ENCODE results near the gene LRP1-AS.

Gene LRP1-AS

DNA sequence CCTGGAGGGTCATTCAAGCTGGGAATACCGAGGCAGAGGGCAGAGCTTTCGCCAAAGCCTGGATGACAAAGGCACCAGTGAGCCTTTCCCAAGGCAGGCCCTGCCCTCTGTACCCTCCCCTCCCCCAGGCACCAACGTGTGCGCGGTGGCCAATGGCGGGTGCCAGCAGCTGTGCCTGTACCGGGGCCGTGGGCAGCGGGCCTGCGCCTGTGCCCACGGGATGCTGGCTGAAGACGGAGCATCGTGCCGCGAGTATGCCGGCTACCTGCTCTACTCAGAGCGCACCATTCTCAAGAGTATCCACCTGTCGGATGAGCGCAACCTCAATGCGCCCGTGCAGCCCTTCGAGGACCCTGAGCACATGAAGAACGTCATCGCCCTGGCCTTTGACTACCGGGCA, 38.0 kb upstream of the LRP1-AS start:
- no peak for TF ChIP-seq POLR2AphosphoS5 (IDR thresholded peaks at IDR 0.05; ENCODE audit: low read depth, low read length)
- no peak for TF ChIP-seq SIN3A (IDR thresholded peaks at IDR 0.05; ENCODE audit: borderline replicate concordance, insufficient read depth, low read length)
- no peak for TF ChIP-seq FOXP2 (optimal IDR thresholded peaks at IDR 0.05; ENCODE audit: borderline replicate concordance, extremely low read depth, extremely low read length, insufficient read depth)
- TF ChIP-seq REST (IDR thresholded peaks at IDR 0.05; ENCODE audit: insufficient read depth in 1 of 2, low read depth in 2 of 2, low read length in 2 of 2), result no peak
- TF ChIP-seq TAF1 (IDR thresholded peaks at IDR 0.05; ENCODE audit: borderline replicate concordance, insufficient read depth, low read length), result no peak

DNA sequence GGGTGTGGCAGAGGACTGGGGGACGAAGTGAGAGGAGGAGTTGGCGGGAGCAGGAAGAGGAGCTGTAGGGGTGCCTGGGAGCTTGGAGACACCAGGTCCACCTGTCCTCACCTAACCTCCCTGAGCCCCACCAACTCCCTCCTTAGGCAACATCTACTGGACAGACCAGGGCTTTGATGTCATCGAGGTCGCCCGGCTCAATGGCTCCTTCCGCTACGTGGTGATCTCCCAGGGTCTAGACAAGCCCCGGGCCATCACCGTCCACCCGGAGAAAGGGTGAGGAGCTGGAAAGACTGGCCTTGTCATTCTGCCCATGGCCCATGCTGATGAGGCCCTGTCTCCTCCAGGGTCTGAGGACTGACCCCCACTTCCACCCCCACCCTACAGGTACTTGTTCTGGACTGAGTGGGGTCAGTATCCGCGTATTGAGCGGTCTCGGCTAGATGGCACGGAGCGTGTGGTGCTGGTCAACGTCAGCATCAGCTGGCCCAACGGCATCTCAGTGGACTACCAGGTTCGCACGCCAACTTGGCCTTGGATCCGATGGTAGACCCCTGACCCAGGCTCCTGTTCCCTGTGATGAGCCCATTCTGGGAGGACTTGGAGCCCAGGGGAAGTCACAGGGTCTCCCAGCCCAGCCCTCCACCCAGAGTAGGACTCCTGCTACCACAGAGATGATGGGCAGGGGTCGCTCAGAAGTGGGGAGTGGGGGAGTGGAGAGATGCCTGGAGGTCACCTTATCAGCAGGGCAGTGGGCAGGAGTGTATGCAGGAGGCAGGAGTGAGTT, 36.7 kb upstream of the LRP1-AS start:
- no peak for TF ChIP-seq POLR2AphosphoS5 (IDR thresholded peaks at IDR 0.05; ENCODE audit: low read depth, low read length)
- TF ChIP-seq SIN3A (IDR thresholded peaks at IDR 0.05; ENCODE audit: borderline replicate concordance, insufficient read depth, low read length), result no peak
- TF ChIP-seq FOXP2 (optimal IDR thresholded peaks at IDR 0.05; ENCODE audit: borderline replicate concordance, extremely low read depth, extremely low read length, insufficient read depth), result no peak
- no peak for TF ChIP-seq TAF1 (IDR thresholded peaks at IDR 0.05; ENCODE audit: borderline replicate concordance, insufficient read depth, low read length)
- no peak for TF ChIP-seq REST (IDR thresholded peaks at IDR 0.05; ENCODE audit: insufficient read depth in 1 of 2, low read depth in 2 of 2, low read length in 2 of 2)

DNA sequence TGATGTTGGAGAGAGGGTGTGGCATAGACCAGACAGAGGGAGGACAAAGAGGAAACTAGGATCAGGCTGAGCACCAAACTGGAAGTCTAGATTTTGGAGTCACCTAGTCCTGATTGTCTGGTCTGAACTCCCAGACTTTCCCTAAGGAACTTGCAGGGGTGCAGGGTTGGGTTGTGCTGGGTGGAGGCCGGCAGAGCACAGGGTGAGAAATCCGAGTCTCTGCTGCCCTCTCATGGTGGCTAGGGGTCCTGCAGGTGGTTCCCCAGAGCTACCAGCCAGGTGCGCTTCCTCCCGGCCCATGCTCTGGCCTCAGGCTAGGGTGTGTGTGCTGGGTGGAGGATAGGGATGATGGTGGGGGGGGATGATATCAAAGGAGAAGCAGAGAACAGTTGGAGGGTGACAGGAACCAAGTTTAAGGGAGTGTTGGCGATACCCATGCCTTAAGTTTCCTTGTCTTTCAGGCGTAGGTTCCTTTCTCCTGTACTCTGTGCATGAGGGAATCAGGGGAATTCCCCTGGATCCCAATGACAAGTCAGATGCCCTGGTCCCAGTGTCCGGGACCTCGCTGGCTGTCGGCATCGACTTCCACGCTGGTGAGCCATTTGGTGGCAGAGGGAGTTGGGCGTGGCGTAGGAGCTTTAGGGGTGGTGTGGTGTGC, 35.6 kb upstream of the LRP1-AS start:
- TF ChIP-seq POLR2AphosphoS5 (IDR thresholded peaks at IDR 0.05; ENCODE audit: low read depth, low read length), result no peak
- TF ChIP-seq FOXP2 (optimal IDR thresholded peaks at IDR 0.05; ENCODE audit: borderline replicate concordance, extremely low read depth, extremely low read length, insufficient read depth), result no peak

DNA sequence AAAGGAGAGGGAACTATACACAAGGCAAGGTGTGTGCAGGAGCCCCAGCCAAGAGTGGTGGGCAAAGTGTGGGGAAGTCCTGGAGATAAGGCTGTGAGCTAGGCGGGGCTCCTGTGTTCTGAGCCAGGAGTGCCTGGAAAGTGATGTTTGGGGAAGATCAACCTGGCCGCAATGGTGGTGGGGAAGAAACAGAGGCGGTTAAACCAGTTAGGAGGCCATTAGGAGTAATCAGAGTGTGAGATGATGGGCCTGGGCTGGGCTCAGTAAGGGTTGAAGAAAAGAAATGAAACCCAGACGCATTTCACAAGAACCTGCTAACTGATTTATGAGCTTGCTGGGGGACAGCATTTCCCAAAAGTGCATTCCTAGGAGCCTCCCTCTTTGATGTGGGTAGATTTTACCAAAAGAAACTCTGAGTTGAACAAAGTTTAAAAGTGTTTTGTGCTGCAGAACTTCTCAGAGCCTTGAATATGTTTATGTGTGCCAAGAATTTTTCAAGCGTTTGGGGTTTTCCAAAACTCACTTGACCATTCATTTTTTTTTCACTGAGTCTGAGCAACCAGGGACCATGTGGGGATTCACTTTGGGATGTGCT, 34.2 kb upstream of the LRP1-AS start:
- TF ChIP-seq TAF1 (IDR thresholded peaks at IDR 0.05; ENCODE audit: borderline replicate concordance, insufficient read depth, low read length), result no peak

- TF ChIP-seq TAF1 (IDR thresholded peaks at IDR 0.05; ENCODE audit: borderline replicate concordance, insufficient read depth, low read length) (no peak), SIN3A (IDR thresholded peaks at IDR 0.05; ENCODE audit: borderline replicate concordance, insufficient read depth, low read length) (no peak), POLR2AphosphoS5 (IDR thresholded peaks at IDR 0.05; ENCODE audit: low read depth, low read length) (no peak), FOXP2 (optimal IDR thresholded peaks at IDR 0.05; ENCODE audit: borderline replicate concordance, extremely low read depth, extremely low read length, insufficient read depth) (no peak), REST (IDR thresholded peaks at IDR 0.05; ENCODE audit: insufficient read depth in 1 of 2, low read depth in 2 of 2, low read length in 2 of 2) (no peak)
Observed at GRCh38 chr12:57181072-57181471, 33.7 kb upstream of the LRP1-AS start.

Measured in PFSK-1 (cell line).